Caco-2 (cell line): ENCODE data around the gene ITLN1. TPM values are rescaled to one million over a fixed set of nuclear protein-coding genes. Genes with fewer than 3 reads are reported as not detected.

Source experiments
- BruUV-seq: library from RNA; stranded (reverse); fragments of 400-500 nt; replicated peaks from 2 replicates; lab custom pipeline; 2021; lab: Mats Ljungman, UMichigan
- CTCF ChIA-PET: fragments of 300-600 bp; sonication (Branson Sonifier 250); formaldehyde crosslinking; loops from one replicate; lab custom pipeline; 2022; ENCODE audit warnings: antibody characterized with exemption; lab: Charles Lee
- POLR2A ChIA-PET: fragments of 300-600 bp; sonication (Branson Sonifier 250); formaldehyde crosslinking; loops from one replicate; lab custom pipeline; 2022; ENCODE audit warnings: antibody characterized with exemption; lab: Charles Lee
- DNase-seq, 2 experiments: peaks; one replicate each; pipeline versions ENCODE4 v3.0.0 to v3.0.0-alpha.2; 2020 to 2022
- H3K27me3 ChIP-seq: replicated peaks from 2 replicates; pipeline ENCODE4 v1.6.0; 2011; ENCODE audit warnings: low read length; ENCODE audit not compliant: control insufficient read depth, insufficient read depth
- H3K36me3 ChIP-seq: 2 replicates; pipeline ENCODE4 v1.5.1; 2011; ENCODE audit warnings: low read length; ENCODE audit not compliant: control insufficient read depth, insufficient read depth
- H3K4me1 ChIP-seq: fragments of 250-450 bp; sonication (Bioruptor Pico); 2 replicates; pipeline ENCODE4 v1.5.1; 2020; ENCODE audit warnings: mild to moderate bottlenecking
- H3K4me3 ChIP-seq: 2 replicates; pipeline ENCODE4 v1.5.1; 2011; ENCODE audit warnings: low read depth, mild to moderate bottlenecking, control low read depth, low read length
- H3K9me3 ChIP-seq: fragments of 250-450 bp; sonication (Bioruptor Pico); 2 replicates; pipeline ENCODE4 v1.5.1; 2020; ENCODE audit warnings: mild to moderate bottlenecking, moderate library complexity
- H3K27ac Mint-ChIP-seq: one replicate; pipeline ENCODE4 v1.8.0; 2022; ENCODE audit warnings: mixed read lengths; ENCODE audit not compliant: unreplicated experiment
- H3K27me3 Mint-ChIP-seq: one replicate; pipeline ENCODE4 v1.8.0; 2022; ENCODE audit warnings: mixed read lengths; ENCODE audit not compliant: insufficient read depth, unreplicated experiment
- H3K36me3 Mint-ChIP-seq: one replicate; pipeline ENCODE4 v1.8.0; 2022; ENCODE audit warnings: mild to moderate bottlenecking, mixed read lengths; ENCODE audit not compliant: insufficient read depth, unreplicated experiment
- H3K4me1 Mint-ChIP-seq: one replicate; pipeline ENCODE4 v1.8.0; 2022; ENCODE audit warnings: low read depth, mixed read lengths; ENCODE audit not compliant: unreplicated experiment
- H3K4me3 Mint-ChIP-seq: one replicate; pipeline ENCODE4 v1.8.0; 2022; ENCODE audit warnings: mild to moderate bottlenecking, moderate library complexity, mixed read lengths; ENCODE audit not compliant: unreplicated experiment
- H3K9me3 Mint-ChIP-seq: one replicate; pipeline ENCODE4 v1.8.0; 2022; ENCODE audit warnings: mixed read lengths; ENCODE audit not compliant: unreplicated experiment
- CTCF ChIP-seq, 2 experiments: fragments of 200-600 bp in 1 of 2; IDR thresholded peaks; 1 replicate in 1 of 2; 2 replicates in 1 of 2; pipeline versions ENCODE4 v1.5.1 to v1.8.0; 2011 to 2022; ENCODE audit warnings: antibody characterized with exemption in 1 of 2, control low read depth in 1 of 2, inconsistent platforms in 1 of 2, low read depth in 1 of 2, low read length in 1 of 2, mild to moderate bottlenecking in 1 of 2, moderate library complexity in 1 of 2; ENCODE audit not compliant: insufficient read depth in 1 of 2, severe bottlenecking in 1 of 2, unreplicated experiment in 1 of 2
- intact Hi-C: fragments of 100-400 bp; cut with micrococcal nuclease; formaldehyde crosslinking; loops from one replicate; pipeline ENCODE4 v1.10.0; 2022; ENCODE audit not compliant: unreplicated experiment
- total RNA-seq: library from RNA; stranded (reverse); gene quantifications from 2 replicates; pipeline ENCODE4 v1.2.3, GENCODE V29; 2022

Gene ITLN1
- total RNA-seq, 1 experiment from 2014 or later: not detected

GRCh38 chr1:160866001-160866694 is 18.8 kb downstream of the ITLN1 start:
- intact Hi-C loops: loop anchor here (1.0 kb wide), 4 partner anchors 10 to 83 kb away; no protein-coding TSS in a partner anchor
- Histone ChIP-seq H3K36me3 (no peaks in the 10 kb centered on the region), H3K27me3 (no peaks in the 10 kb centered on the region), H3K4me3 (no peak overlapping the region), H3K4me1 (peaks cover 46% of the 10 kb centered on the region), H3K9me3 (0 out of 2 replicates have a peak, but pooled peaks cover 3% of the 10 kb centered on the region)
- TF ChIP-seq CTCF (IDR thresholded peaks at IDR 0.05; ENCODE audit: insufficient read depth in 1 of 2, low read depth in 1 of 2, low read length in 1 of 2, severe bottlenecking in 1 of 2, unreplicated experiment in 1 of 2): no peak
- peak; percentile 64 to 81 for DNase-seq
- H3K27ac Mint-ChIP-seq: peak overlapping the region; percentile 55
- ChIA-PET POLR2A (interaction anchor here (1.1 kb wide), 1 partner anchor 45 kb away, joined by 4 read pairs; no protein-coding TSS in a partner anchor), CTCF (interaction anchor here (0.6 to 1.7 kb wide), 6 partner anchors 29 to 131 kb away, joined by 3 to 6 read pairs (median 4); partner anchors contain the start of gene ITLN2)
- H3K4me1 Mint-ChIP-seq: peaks cover 41% of the 10 kb centered on the region
- peaks cover 5% of the 10 kb centered on the region for H3K36me3 Mint-ChIP-seq
- H3K4me3 Mint-ChIP-seq: peak overlapping the region; percentile 25
- H3K27me3 Mint-ChIP-seq: no peaks in the 10 kb centered on the region
- no peaks in the 10 kb centered on the region for H3K9me3 Mint-ChIP-seq
- BruUV-seq: no TSS peak

- no peak for TF ChIP-seq CTCF (IDR thresholded peaks at IDR 0.05; ENCODE audit: insufficient read depth in 1 of 2, low read depth in 1 of 2, low read length in 1 of 2, severe bottlenecking in 1 of 2, unreplicated experiment in 1 of 2)
- H3K4me1 ChIP-seq: peaks cover 46% of the 10 kb centered on the region
- H3K4me3 ChIP-seq: no peak overlapping the region
- POLR2A ChIA-PET: no interaction called here
- H3K4me1 Mint-ChIP-seq: peaks cover 41% of the 10 kb centered on the region
- no peaks in the 10 kb centered on the region for H3K27me3 Mint-ChIP-seq
- no peak for DNase-seq
- intact Hi-C loops: no loop called here
- no peaks in the 10 kb centered on the region for H3K27me3 ChIP-seq
- CTCF ChIA-PET: interaction anchor here (1.4 to 1.7 kb wide), 2 partner anchors 28 to 76 kb away, joined by 4 to 5 read pairs; no protein-coding TSS in a partner anchor
- H3K9me3 ChIP-seq: 0 out of 2 replicates have a peak, but pooled peaks cover 3% of the 10 kb centered on the region
- peak overlapping the region; percentile 55 for H3K27ac Mint-ChIP-seq
- no peaks in the 10 kb centered on the region for H3K9me3 Mint-ChIP-seq
- H3K36me3 ChIP-seq: no peaks in the 10 kb centered on the region
- H3K4me3 Mint-ChIP-seq: peak overlapping the region; percentile 25
- peaks cover 5% of the 10 kb centered on the region for H3K36me3 Mint-ChIP-seq
- no TSS peak for BruUV-seq
Observed at GRCh38 chr1:160865337-160865736, 19.6 kb downstream of the ITLN1 start.

- BruUV-seq: no TSS peak
- H3K4me1 Mint-ChIP-seq: peaks cover 41% of the 10 kb centered on the region
- intact Hi-C loops: no loop called here
Observed at GRCh38 chr1:160864173-160864572, 20.8 kb downstream of the ITLN1 start.

More at GRCh38 chr1:160864173-160864572, 20.8 kb downstream of the ITLN1 start:
- Mint-ChIP-seq H3K9me3 (no peaks in the 10 kb centered on the region), H3K27ac (no peak overlapping the region), H3K4me3 (no peak overlapping the region), H3K36me3 (peaks cover 5% of the 10 kb centered on the region), H3K27me3 (no peaks in the 10 kb centered on the region)
- no peak for DNase-seq
- CTCF ChIA-PET: no interaction called here
- Histone ChIP-seq H3K9me3 (0 out of 2 replicates have a peak, but pooled peaks cover 3% of the 10 kb centered on the region), H3K36me3 (no peaks in the 10 kb centered on the region), H3K27me3 (no peaks in the 10 kb centered on the region), H3K4me1 (peaks cover 46% of the 10 kb centered on the region), H3K4me3 (no peak overlapping the region)
- TF ChIP-seq CTCF (IDR thresholded peaks at IDR 0.05; ENCODE audit: insufficient read depth in 1 of 2, low read depth in 1 of 2, low read length in 1 of 2, severe bottlenecking in 1 of 2, unreplicated experiment in 1 of 2): no peak
- POLR2A ChIA-PET: no interaction called here
